ENCODE results near the gene ZNF821.

- TF ChIP-seq REST (IDR thresholded peaks at IDR 0.05; ENCODE audit: insufficient read depth in 1 of 2, low read depth in 2 of 2, low read length in 2 of 2) (no peak), POLR2AphosphoS5 (IDR thresholded peaks at IDR 0.05; ENCODE audit: low read depth, low read length) (no peak), SIN3A (IDR thresholded peaks at IDR 0.05; ENCODE audit: borderline replicate concordance, insufficient read depth, low read length) (no peak), TAF1 (IDR thresholded peaks at IDR 0.05; ENCODE audit: borderline replicate concordance, insufficient read depth, low read length) (no peak), FOXP2 (optimal IDR thresholded peaks at IDR 0.05; ENCODE audit: borderline replicate concordance, extremely low read depth, extremely low read length, insufficient read depth) (no peak)
These were observed 43.4 kb upstream of the ZNF821 start for GRCh38 chr16:71927383-71927782.
